Pancreas (tissue), 10 donors: Measurements from ENCODE around the gene DYNC1H1. TPM values are rescaled to one million over a fixed set of nuclear protein-coding genes. Genes with fewer than 3 reads are reported as not detected.

Experiments
- ATAC-seq, 4 donors: fragments of 200-7000 bp; cut with Tn5 transposase; one replicate each; pipeline versions ENCODE4 v1.8.0 to v1.9.1; 2020; ENCODE audit warnings: mild to moderate bottlenecking in 4 of 4, moderate library complexity in 4 of 4
- DNase-seq, 6 donors: peaks; one replicate each; pipeline ENCODE4 v3.0.0-alpha.2; 2020
- FAIRE-seq: peaks from 2 replicates; lab custom pipeline; 2012; peaks lifted over from hg19 to GRCh38; lab: Jason Lieb, UNC
- H3K27ac ChIP-seq, 4 donors: fragments of 200-600 bp; sonication (generic); 1 replicate in 3 of 4; 2 replicates in 1 of 4; pipeline versions ENCODE4 v1.5.0 to v1.8.0; 2020
- H3K27me3 ChIP-seq, 4 donors: fragments of 200-600 bp; one replicate each; pipeline ENCODE4 v1.8.0; 2021
- H3K36me3 ChIP-seq, 3 donors: fragments of 200-600 bp; sonication (generic) in 1 of 3; one replicate each; pipeline versions ENCODE4 v1.5.0 to v1.8.0; 2020 to 2021
- H3K4me1 ChIP-seq, 3 donors: fragments of 200-600 bp; one replicate each; pipeline ENCODE4 v1.8.0; 2021
- H3K4me3 ChIP-seq, 4 donors: fragments of 200-600 bp; sonication (generic) in 2 of 4; one replicate each; pipeline versions ENCODE4 v1.5.0 to v1.8.0; 2020 to 2021
- H3K9me3 ChIP-seq, 4 donors: fragments of 200-600 bp; one replicate each; pipeline ENCODE4 v1.8.0; 2021
- CTCF ChIP-seq, 4 donors: fragments of 200-600 bp; sonication (generic) in 3 of 4; IDR thresholded peaks; one replicate each; pipeline versions ENCODE4 v1.5.0 to v1.8.0; 2021; ENCODE audit warnings: antibody characterized with exemption in 4 of 4
- WGBS, 2 donors: extraction: QIAGEN DNeasy Blood & Tissue Kit; methylation state at CpG; one replicate each; pipeline ENCODE4 v1.1.7; 2013; 5-methylcytosine and 5-hydroxymethylcytosine counted together
- intact Hi-C, 3 donors: fragments of 100-400 bp; cut with DNase I; formaldehyde crosslinking; loops; one replicate each; pipeline versions ENCODE4 v1.11.1 to v1.14.2; 2022
- polyA plus RNA-seq, 2 donors: library from polyadenylated mRNA; stranded (reverse); fragments of 200-250 nt; gene quantifications; one replicate each; pipeline ENCODE4 v1.2.3, GENCODE V29; 2013
- total RNA-seq, 6 donors: library from RNA; stranded (reverse); fragmentation: NEBNext Ultra II Directional in 4 of 6; extraction: Animal tissue kit (Norgen Biotek cat#: 25700) in 4 of 6; gene quantifications; one replicate each; pipeline versions ENCODE4 v1.2.1 to v1.2.4, GENCODE V29; 2021 to 2023
- donor health status: healthy with polysubstance abuse.
- donor health status: DM: no; HTN: no; CAD: no; lungs with moderate emphysema.
- donor health status: DM: no; HTN: no; CAD: no.
- donor health status: control.
- donor health status: control.
- donor health status: Bipolar disorder and iron deficiency.
- donor health status: DM: yes; HTN: yes; CAD: no.
- donor health status: DM: no; HTN: no; CAD: no.
- donor health status: DM: no; HTN: no; CAD: no.
- donor health status: DM: yes; HTN: yes; CAD: no.

Gene DYNC1H1
- total and polyA plus RNA-seq, 8 donors = 95.7 to 215 (median 132) TPM

- peak in 1 of 6 donors; percentile 7 for DNase-seq
- no peaks in the 10 kb centered on the region for H3K9me3 ChIP-seq
- no peak for TF ChIP-seq CTCF (IDR thresholded peaks at IDR 0.05)
- no peaks in the 10 kb centered on the region for H3K36me3 ChIP-seq
- no peak for ATAC-seq
- intact Hi-C loops = no loop called here
- no peaks in the 10 kb centered on the region for H3K27me3 ChIP-seq
- no peaks in the 10 kb centered on the region for H3K4me1 ChIP-seq
- 56 to 71% methylated on average over 5 of the region's 5 CpGs for WGBS, 2 donors
- H3K4me3 ChIP-seq = no peak overlapping the region
- H3K27ac ChIP-seq = no peak overlapping the region
- FAIRE-seq = no peak
Measured at GRCh38 chr14:101939646-101940170, 24.7 kb upstream of the DYNC1H1 start.

- Histone ChIP-seq H3K4me1 (peaks cover 0 to 5% (median 4%) of the 10 kb centered on the region in 3 donors), H3K27ac (no peak overlapping the region), H3K9me3 (no peaks in the 10 kb centered on the region), H3K36me3 (no peaks in the 10 kb centered on the region), H3K27me3 (no peaks in the 10 kb centered on the region), H3K4me3 (no peak overlapping the region)
- DNase-seq (no peak), ATAC-seq (no peak), FAIRE-seq (no peak)
- WGBS, 2 donors = 61 to 66% methylated on average over 5 of the region's 5 CpGs
- intact Hi-C loops = no loop called here
- TF ChIP-seq CTCF (IDR thresholded peaks at IDR 0.05) = no peak
Measured at GRCh38 chr14:101944451-101944850, 19.9 kb upstream of the DYNC1H1 start.

GRCh38 chr14:101945171-101945570 is 19.2 kb upstream of the DYNC1H1 start:
- peak in 1 of 6 donors; percentile 2 for DNase-seq
- Histone ChIP-seq H3K9me3 (no peaks in the 10 kb centered on the region), H3K27me3 (no peaks in the 10 kb centered on the region), H3K36me3 (no peaks in the 10 kb centered on the region), H3K4me1 (peaks cover 0 to 12% (median 11%) of the 10 kb centered on the region in 3 donors), H3K4me3 (no peak overlapping the region), H3K27ac (no peak overlapping the region)
- 23 to 25% methylated on average over 5 of the region's 5 CpGs for WGBS, 2 donors
- FAIRE-seq = no peak
- intact Hi-C loops = no loop called here
- no peak for ATAC-seq
- no peak for TF ChIP-seq CTCF (IDR thresholded peaks at IDR 0.05)

- Histone ChIP-seq H3K27me3 (no peaks in the 10 kb centered on the region), H3K36me3 (no peaks in the 10 kb centered on the region), H3K9me3 (no peaks in the 10 kb centered on the region), H3K4me1 (peaks cover 0 to 14% (median 11%) of the 10 kb centered on the region in 3 donors), H3K4me3 (peak overlapping the region; percentile 49 to 85 (median 74)), H3K27ac (peak overlapping the region; percentile 87 to 97 (median 96))
- FAIRE-seq = no peak
- 2 to 8% methylated on average over 8 of the region's 8 CpGs for WGBS, 2 donors
- DNase-seq = no peak
- peak in 3 of 4 donors; percentile 1 to 4 (median 2) for ATAC-seq
- TF ChIP-seq CTCF (IDR thresholded peaks at IDR 0.05) = no peak
- intact Hi-C loops = no loop called here
Measured at GRCh38 chr14:101947577-101947903, 16.8 kb upstream of the DYNC1H1 start.

- 0% methylated on average over 53 of the region's 53 CpGs for whole genome bisulfite sequencing, 2 donors
- FAIRE-seq (peak; percentile 87), ATAC-seq (peak; percentile 95 to 98 (median 96)), DNase-seq (peak; percentile 99 to 100 (median 100))
- intact Hi-C loops = no loop called here
- H3K4me3 ChIP-seq = peak overlapping the region; percentile 76 to 85 (median 82)
- H3K27ac ChIP-seq = peak overlapping the region; percentile 87 to 97 (median 96)
- H3K27me3 ChIP-seq = no peaks in the 10 kb centered on the region
- no peaks in the 10 kb centered on the region for H3K36me3 ChIP-seq
- TF ChIP-seq CTCF (IDR thresholded peaks at IDR 0.05) = no peak
- H3K9me3 ChIP-seq = no peaks in the 10 kb centered on the region
- peaks cover 0 to 14% (median 11%) of the 10 kb centered on the region in 3 donors for H3K4me1 ChIP-seq
Measured at GRCh38 chr14:101947904-101948665, 16.3 kb upstream of the DYNC1H1 start.
